Activated naive CD4-positive, alpha-beta T cell treated with Interleukin-2 at 50 U/mL for 16 hours (primary cell): ENCODE measurements around the gene TRMO.
"Not testable (repeated sequence)": the region's sequence is repeated elsewhere in the genome, so short reads cannot be mapped to it uniquely, and the experiment has no call there.

Experiments used
- DNase-seq: peaks from one replicate; pipeline ENCODE4 v3.0.0-alpha.2; 2020

TRMO gene

GRCh38 chr9:97921959-97922724 is at the start of gene TRMO:
TRMO (minus strand) TSS chr9:97922500; CDS start chr9:97922493, 7 bp downstream.
- DNase-seq, result peak; percentile 98

DNA sequence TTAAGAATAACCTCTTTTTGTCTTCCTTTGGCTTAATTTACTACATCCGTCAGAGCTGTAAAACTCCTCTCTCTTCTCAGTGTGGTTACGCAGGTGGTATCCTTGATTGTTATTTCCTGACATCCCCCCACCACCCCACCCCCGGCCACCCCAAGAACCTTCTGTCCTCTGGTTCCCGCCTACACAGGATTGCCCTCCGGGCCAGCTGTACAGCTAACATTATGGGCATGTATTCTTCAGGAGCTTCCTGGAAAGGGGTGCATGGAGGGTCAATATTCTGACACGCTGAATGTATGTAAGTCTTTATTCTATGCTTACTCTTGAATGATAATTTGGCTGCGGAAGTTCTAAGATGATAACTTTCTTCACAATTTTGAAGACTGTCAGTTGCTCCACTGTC is 47.9 kb upstream of the TRMO start:
- no peak for DNase-seq

DNA sequence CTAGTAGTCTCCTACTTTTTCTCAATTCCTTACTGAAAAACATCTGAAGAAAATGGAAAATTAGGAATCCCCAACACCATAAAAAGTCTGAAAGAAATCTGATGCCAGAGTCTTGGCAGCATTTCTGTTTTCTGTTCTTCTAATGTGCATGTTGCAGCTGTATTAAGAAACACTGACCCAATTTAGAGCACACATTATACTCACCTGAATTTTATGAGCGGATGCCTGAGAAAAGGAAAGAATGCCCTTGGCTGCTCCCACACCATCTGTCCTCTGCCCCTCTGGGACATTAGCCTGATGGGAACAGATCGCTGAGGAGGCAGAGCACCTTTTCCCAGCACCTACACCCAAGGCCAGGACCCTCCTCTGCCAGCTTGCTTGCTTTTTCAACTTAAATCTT is 46.7 kb upstream of the TRMO start:
- no peak for DNase-seq

DNA sequence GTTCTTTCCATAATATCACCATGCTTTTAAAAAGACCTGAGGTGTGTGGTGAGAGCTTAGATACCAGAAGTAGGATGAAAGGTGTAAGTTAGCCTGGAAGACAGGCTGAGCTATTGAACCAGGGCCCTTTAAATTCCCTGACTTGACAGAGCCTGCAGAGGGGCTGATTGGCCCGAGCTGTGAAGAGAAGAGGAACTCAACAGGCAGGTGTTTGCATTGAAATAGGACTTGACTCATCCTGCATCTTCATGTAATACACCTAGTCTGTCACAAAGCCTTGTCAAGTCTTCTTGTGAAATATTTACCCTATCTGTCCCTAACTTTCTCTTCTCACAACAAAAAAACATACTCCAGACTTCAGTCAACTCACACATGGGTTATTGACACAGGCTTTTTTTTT is 44.2 kb upstream of the TRMO start:
- DNase-seq, result no peak

GRCh38 chr9:97964901-97965300 is 42.6 kb upstream of the TRMO start:
- no peak for DNase-seq

- DNase-seq, result no peak
Measured at GRCh38 chr9:97963232-97963631, 40.9 kb upstream of the TRMO start.

GRCh38 chr9:97962575-97962974 is 40.3 kb upstream of the TRMO start:
- no peak for DNase-seq

- no peak for DNase-seq
Measured at GRCh38 chr9:97962136-97962535, 39.8 kb upstream of the TRMO start.

DNA sequence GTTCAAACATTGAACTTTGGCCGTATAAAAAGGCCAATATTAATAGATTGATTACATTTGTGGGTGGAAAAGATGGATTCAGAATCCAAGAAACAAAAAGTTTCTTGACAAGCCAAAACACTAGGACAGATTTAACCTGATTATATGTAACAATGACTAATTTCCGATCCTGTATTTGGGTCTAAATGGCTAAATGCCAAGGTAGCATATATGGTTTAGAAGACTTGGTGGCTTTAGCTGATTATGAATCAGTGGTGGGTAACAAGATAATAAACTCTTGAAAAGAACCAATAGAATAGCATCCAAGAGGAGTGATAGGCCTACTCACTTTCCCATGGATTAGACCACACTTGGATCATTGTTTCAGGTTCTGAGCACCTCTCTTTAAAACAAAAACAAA is 39.1 kb upstream of the TRMO start:
- no peak for DNase-seq

DNA sequence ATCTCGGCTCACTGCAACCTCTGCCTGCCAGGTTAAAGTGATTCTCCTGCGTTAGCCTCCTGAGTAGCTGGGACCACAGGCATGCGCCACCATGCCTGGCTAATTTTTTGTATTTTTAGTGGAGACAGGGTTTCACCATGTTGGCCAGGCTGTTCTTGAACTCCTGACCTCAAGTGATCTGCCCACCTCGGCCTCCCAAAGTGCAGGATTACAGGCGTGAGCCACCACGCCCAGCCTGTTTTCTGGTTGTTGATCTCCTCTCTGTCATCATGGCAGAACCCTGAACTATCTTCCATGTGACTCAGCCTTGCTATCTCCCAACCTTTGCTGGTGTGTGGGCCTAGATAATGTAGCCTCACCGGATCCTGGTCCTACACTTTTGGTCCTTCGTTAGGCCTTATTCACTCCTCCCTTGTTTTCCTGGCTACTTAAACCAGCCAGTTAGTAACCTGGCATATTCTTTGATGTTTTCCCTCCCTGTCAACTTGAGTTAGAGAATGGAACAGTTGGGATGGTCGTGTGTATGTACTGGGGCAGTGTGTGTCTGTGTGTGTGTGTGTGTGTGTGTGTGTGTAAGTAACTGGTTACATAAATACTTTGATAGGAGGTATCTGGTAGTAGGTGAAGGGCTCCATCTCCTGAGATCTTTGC is 38.5 kb upstream of the TRMO start:
- not testable (repeated sequence) for DNase-seq

DNA sequence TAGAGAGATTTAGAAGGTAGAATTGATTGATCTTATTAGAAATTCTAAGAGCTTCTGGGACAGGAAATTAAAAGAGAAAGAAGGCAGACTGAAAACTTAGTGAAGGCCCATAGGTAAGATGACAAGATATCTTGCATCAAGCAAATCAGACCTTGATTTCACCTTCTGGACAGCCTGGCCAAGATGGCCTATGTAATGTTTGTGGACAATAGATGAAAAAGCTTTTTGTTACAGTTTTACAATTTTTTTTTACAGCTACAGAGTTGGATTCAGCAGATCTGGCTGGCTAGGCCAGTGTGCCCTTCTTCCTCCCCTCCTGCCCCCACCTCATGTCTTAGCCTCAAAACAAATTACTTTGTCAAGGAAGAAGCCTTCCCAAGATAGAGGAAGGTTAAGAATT is 37.3 kb upstream of the TRMO start:
- no peak for DNase-seq

- DNase-seq, result no peak
Measured at GRCh38 chr9:97958812-97959511, 36.7 kb upstream of the TRMO start.

DNA sequence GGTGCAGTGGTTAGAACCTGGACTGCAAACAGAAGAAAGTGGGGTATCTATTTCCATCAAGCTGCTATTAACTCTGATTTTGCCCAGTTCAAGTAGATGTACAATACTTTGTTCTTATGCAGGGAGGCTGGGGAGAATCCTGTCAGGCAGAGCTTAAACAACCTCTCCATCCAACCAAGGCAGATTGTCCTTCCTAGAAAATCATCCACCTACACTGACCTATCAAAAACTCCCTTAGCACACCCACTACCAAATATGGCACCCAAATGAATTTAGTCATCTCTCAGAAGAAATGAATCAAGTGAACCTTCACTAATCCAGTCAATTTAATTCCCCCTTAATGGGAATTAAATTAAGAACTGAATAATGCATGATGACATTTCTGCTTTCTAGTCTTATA is 34.0 kb upstream of the TRMO start:
- no peak for DNase-seq

- peak; percentile 54 for DNase-seq
Measured at GRCh38 chr9:97954550-97954989, 32.3 kb upstream of the TRMO start.

GRCh38 chr9:97950873-97951272 is 28.6 kb upstream of the TRMO start:
- DNase-seq, result peak; percentile 9

- DNase-seq, result not testable (repeated sequence)
Measured at GRCh38 chr9:97947094-97947493, 24.8 kb upstream of the TRMO start.

- not testable (repeated sequence) for DNase-seq
Measured at GRCh38 chr9:97945470-97945869, 23.2 kb upstream of the TRMO start.

DNA sequence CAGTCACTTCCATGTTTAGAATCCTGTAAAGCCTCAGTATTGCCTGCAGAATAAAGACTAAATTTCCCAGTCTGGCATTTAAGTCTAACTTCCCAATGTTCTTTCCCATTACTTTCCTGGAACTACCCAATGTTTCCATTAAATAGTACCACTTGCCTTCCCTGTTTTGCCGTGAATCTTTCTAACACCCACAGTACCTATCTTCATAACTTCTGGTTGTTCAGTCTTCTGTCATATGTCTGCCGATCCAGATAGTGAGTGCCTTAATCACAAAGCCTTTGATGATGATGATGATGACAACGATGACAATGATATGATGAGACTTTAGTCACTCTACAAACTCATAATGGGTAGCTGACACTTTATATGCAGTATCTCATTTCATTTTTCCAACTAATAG is 22.3 kb upstream of the TRMO start:
- no peak for DNase-seq

DNA sequence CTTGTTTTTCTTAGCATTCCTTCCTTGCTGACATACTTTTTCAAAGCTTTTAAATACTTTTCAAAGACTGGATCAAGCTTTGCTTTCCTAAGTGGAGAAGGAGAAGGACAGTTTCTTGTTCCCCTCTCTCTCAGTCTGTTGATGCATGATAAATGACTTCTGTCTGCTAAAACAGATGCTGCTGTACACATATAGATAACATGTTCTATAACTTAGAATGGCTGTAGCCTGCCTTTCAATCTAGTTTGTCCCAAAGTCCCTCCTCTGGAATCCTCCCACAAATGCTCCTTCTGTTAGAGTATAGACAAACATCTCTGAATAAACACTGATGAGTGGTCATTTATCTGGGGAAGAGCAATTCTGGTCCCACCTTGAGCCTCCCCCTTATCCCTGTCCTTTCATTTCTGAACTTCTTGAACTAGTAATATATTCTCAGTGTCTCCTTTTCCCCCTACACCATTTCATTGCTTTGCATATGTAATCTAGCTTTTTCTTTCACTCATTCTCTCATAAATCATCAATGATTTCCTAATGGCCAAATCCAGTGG is 21.1 kb upstream of the TRMO start:
- no peak for DNase-seq

GRCh38 chr9:97941323-97941722 is 19.0 kb upstream of the TRMO start:
- no peak for DNase-seq

DNA sequence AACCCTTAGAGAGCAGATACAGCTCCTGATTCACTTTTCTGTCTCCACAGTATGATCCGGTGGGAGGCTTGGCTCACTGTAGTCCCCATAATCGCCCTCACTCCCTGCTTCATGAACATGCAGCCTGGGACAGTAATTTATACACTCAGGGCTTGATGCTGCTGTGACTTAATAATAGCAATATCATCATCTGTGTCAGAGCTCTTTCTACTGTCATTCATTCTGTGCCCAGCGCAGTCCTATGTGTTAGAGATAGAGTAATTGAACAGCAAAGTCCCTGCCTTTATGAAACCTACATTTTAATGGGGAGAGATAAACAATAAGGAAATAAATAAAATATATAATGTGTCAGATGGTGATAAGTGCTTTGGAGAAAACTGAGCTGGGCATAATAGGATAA is 18.4 kb upstream of the TRMO start:
- no peak for DNase-seq

GRCh38 chr9:97940233-97940632 is 17.9 kb upstream of the TRMO start:
- DNase-seq, result no peak

GRCh38 chr9:97938081-97938644 is 15.9 kb upstream of the TRMO start, which contains the start of gene HEMGN:
HEMGN (minus strand) TSS chr9:97938172; CDS start chr9:97938136, 36 bp downstream.
- peak; percentile 12 for DNase-seq
